ENCODE results near the gene TRPM1. TPM values are rescaled to one million over a fixed set of nuclear protein-coding genes. Genes with fewer than 3 reads are reported as not detected.

Gene TRPM1
- polyA plus RNA-seq, 1 donor, result not detected

DNA sequence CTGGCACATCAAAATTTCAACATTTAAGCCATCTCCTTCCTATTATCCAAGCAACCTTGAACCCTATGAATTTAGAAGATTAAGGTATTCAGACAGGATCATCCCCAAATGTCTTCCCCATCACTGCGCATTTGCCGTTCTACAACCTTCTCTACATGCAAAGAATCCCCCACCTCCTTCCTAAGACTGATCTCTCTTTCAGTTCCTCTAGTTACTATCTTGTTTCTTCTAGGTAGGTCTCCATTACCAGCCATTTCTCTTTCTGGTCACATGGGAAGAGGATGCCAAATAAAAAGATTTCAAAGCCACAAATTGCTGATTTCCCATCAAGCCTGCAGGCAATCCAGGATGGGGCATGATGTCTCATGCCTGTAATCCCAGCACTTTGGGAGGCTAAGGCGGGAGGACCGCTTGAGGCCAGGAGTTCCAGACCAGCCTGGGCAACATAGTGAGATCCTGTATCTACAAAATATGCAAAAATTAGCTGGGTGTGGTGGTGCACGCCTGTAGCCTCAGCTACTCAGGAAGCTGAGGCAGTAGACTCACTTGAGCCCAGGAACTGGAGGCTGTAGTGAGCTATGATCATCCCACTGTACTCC lies 80.4 kb downstream of the TRPM1 start:
- WGBS (ENCODE audit: insufficient coverage, low lambda C conversion rate), result 100% methylated on average over 2 of the region's 5 CpGs
- no peak overlapping the region for H3K4me3 ChIP-seq (ENCODE audit: low read length)
- no peaks in the 10 kb centered on the region for H3K27me3 ChIP-seq (ENCODE audit: control insufficient read depth, insufficient read depth, low read length)
- no peak for DNase-seq
- peaks cover 7% of the 10 kb centered on the region for H3K4me1 ChIP-seq (ENCODE audit: control insufficient read depth, insufficient read depth, low read length)
- no peak overlapping the region for H3K27ac ChIP-seq (ENCODE audit: low read length)
- H3K9me3 ChIP-seq (ENCODE audit: control insufficient read depth, low read depth, low read length), result no peaks in the 10 kb centered on the region
- H3K36me3 ChIP-seq (ENCODE audit: control insufficient read depth, insufficient read depth, low read length), result no peaks in the 10 kb centered on the region

DNA sequence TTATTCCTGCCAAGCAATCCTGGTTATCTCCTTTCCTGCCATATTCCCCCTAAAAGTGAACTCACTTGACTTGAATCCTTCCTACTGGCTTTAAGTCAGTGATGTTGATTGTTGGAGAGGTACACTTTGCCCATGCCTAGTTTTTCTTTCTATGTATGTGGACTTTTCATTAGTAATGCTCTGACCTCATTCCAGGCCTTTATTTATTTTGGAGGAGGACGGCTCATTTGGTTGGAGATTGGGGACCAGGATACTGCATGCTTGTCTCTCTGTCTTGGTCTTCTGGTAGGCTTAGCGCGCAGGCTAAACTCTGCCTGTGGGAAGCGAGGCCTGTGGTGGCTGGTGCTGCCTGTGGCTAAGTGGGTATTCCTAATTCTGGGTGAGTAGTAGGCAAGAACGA lies 81.0 kb downstream of the TRPM1 start:
- no peaks in the 10 kb centered on the region for H3K36me3 ChIP-seq (ENCODE audit: control insufficient read depth, insufficient read depth, low read length)
- no peaks in the 10 kb centered on the region for H3K9me3 ChIP-seq (ENCODE audit: control insufficient read depth, low read depth, low read length)
- H3K4me1 ChIP-seq (ENCODE audit: control insufficient read depth, insufficient read depth, low read length), result peaks cover 5% of the 10 kb centered on the region
- no peaks in the 10 kb centered on the region for H3K27me3 ChIP-seq (ENCODE audit: control insufficient read depth, insufficient read depth, low read length)
- H3K27ac ChIP-seq (ENCODE audit: low read length), result no peak overlapping the region
- no peak overlapping the region for H3K4me3 ChIP-seq (ENCODE audit: low read length)
- DNase-seq, result no peak
- WGBS (ENCODE audit: insufficient coverage, low lambda C conversion rate), result no CpG with 5 or more reads among the region's 5 CpGs

DNA sequence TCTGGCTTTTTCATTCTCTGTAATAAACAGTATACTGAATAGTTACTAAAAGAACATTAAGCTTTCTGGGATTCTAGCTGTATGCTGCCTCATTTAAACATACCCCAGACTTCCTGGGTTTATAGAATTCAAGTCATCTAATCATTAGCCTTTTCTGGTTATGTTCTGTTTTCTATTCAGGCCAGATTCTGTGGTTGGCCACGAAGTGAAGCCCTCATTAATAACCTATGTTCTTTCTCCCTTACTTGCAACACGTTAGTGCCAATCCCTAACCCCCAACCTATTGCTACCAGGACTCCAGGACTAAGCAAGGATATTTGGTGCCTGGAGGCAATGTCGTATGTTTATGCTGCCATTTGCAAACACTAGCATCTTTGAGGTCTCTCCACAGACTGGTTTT lies 81.5 kb downstream of the TRPM1 start:
- WGBS (ENCODE audit: insufficient coverage, low lambda C conversion rate), result no CpG with 5 or more reads among the region's 3 CpGs
- Histone ChIP-seq H3K27ac (ENCODE audit: low read length) (no peak overlapping the region), H3K4me1 (ENCODE audit: control insufficient read depth, insufficient read depth, low read length) (no peaks in the 10 kb centered on the region), H3K9me3 (ENCODE audit: control insufficient read depth, low read depth, low read length) (no peaks in the 10 kb centered on the region), H3K27me3 (ENCODE audit: control insufficient read depth, insufficient read depth, low read length) (no peaks in the 10 kb centered on the region), H3K4me3 (ENCODE audit: low read length) (no peak overlapping the region), H3K36me3 (ENCODE audit: control insufficient read depth, insufficient read depth, low read length) (no peaks in the 10 kb centered on the region)
- DNase-seq, result no peak

DNA sequence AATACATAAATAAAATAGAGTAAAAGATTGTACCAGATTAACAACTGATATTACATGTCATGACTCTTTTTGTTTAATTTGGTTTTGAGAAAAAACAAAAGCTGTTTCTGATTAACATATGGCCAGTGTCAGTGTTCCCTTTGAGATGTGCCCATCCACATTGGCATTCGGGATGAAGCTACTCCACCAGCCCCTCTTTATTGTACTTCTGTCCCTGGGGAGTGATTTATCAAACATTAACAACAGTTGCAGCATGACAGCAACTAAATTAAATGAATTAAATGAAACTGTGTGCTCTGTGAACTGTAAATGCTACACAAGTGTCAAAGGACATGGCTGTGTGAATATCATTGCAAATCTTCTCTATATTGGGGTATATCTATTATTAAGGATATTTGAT lies 84.2 kb downstream of the TRPM1 start:
- no peak overlapping the region for H3K4me3 ChIP-seq (ENCODE audit: low read length)
- no peak overlapping the region for H3K27ac ChIP-seq (ENCODE audit: low read length)
- no peaks in the 10 kb centered on the region for H3K27me3 ChIP-seq (ENCODE audit: control insufficient read depth, insufficient read depth, low read length)
- H3K9me3 ChIP-seq (ENCODE audit: control insufficient read depth, low read depth, low read length), result peaks cover 14% of the 10 kb centered on the region
- H3K36me3 ChIP-seq (ENCODE audit: control insufficient read depth, insufficient read depth, low read length), result no peaks in the 10 kb centered on the region
- H3K4me1 ChIP-seq (ENCODE audit: control insufficient read depth, insufficient read depth, low read length), result no peaks in the 10 kb centered on the region
- WGBS (ENCODE audit: insufficient coverage, low lambda C conversion rate), result no CpG with 5 or more reads among the region's 1 CpG
- DNase-seq, result no peak

DNA sequence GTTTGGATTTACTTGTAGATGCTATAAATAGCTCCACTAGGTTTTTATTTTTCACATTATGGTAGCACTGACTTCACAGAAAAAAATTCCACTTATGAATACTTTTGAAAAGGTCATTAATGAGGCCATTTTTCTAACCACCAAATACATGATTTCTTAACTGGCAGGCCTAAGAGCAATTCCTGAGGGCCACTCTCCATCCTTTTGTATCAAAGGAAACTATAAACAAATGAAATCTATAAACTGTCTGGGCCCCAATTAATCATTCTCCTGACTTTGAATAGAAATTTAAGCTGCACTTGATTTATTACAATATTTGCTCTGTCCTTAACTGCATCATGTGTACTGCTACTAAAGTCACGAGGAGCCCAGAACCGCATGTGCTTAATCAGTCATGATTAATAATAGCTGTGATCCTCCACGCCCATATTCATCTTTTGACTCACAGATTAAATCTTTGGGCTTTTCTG lies 85.0 kb downstream of the TRPM1 start:
- Histone ChIP-seq H3K9me3 (ENCODE audit: control insufficient read depth, low read depth, low read length) (peaks cover 23% of the 10 kb centered on the region), H3K27me3 (ENCODE audit: control insufficient read depth, insufficient read depth, low read length) (no peaks in the 10 kb centered on the region), H3K4me3 (ENCODE audit: low read length) (no peak overlapping the region), H3K36me3 (ENCODE audit: control insufficient read depth, insufficient read depth, low read length) (no peaks in the 10 kb centered on the region), H3K27ac (ENCODE audit: low read length) (no peak overlapping the region), H3K4me1 (ENCODE audit: control insufficient read depth, insufficient read depth, low read length) (no peaks in the 10 kb centered on the region)
- WGBS (ENCODE audit: insufficient coverage, low lambda C conversion rate), result no CpG with 5 or more reads among the region's 3 CpGs
- DNase-seq, result no peak

GRCh38 chr15:31014608-31014925 lies 87.0 kb downstream of the TRPM1 start:
- H3K27me3 ChIP-seq (ENCODE audit: control insufficient read depth, insufficient read depth, low read length), result no peaks in the 10 kb centered on the region
- peaks cover 24% of the 10 kb centered on the region for H3K9me3 ChIP-seq (ENCODE audit: control insufficient read depth, low read depth, low read length)
- H3K4me1 ChIP-seq (ENCODE audit: control insufficient read depth, insufficient read depth, low read length), result no peaks in the 10 kb centered on the region
- no CpG with 5 or more reads among the region's 2 CpGs for WGBS (ENCODE audit: insufficient coverage, low lambda C conversion rate)
- no peaks in the 10 kb centered on the region for H3K36me3 ChIP-seq (ENCODE audit: control insufficient read depth, insufficient read depth, low read length)
- H3K4me3 ChIP-seq (ENCODE audit: low read length), result no peak overlapping the region
- DNase-seq, result no peak
- no peak overlapping the region for H3K27ac ChIP-seq (ENCODE audit: low read length)

DNA sequence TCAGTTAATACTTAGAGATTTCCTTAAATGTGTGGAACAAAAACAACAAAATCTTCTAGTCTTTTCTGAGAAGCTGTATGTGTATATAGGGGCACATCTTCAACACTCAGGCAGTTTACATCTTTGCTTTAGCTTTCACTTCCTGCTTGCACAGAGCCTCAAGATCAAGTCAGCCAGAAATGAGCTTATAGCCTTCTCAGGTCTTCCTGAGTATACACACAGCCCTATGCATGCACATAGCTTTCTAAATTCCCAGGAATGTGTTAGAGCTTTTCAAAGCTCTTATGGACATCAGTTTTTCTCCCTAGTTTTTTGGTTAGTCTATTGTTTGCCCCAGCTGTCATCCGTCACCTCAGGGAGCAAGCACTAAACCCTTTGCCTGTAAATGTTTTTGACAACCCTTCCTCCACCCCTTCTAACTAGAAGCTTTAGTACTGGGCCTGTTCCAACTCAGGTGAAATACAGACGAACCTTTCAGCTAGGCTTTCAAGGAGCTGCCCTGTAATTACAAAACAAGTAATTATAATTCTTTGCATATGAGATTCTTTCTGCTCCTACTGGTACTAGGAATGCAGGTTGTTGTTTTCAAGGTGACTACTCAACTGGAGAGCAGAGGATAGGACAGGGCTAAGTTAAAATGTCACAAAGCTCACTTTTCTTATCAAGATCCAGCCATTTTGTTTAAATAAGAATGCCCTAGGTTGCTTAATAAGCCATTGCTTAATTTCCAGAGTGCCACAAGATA lies 87.5 kb downstream of the TRPM1 start:
- 86% methylated on average over 1 of the region's 2 CpGs for WGBS (ENCODE audit: insufficient coverage, low lambda C conversion rate)
- no peak overlapping the region for H3K4me3 ChIP-seq (ENCODE audit: low read length)
- H3K36me3 ChIP-seq (ENCODE audit: control insufficient read depth, insufficient read depth, low read length), result no peaks in the 10 kb centered on the region
- H3K4me1 ChIP-seq (ENCODE audit: control insufficient read depth, insufficient read depth, low read length), result no peaks in the 10 kb centered on the region
- H3K9me3 ChIP-seq (ENCODE audit: control insufficient read depth, low read depth, low read length), result peaks cover 24% of the 10 kb centered on the region
- no peaks in the 10 kb centered on the region for H3K27me3 ChIP-seq (ENCODE audit: control insufficient read depth, insufficient read depth, low read length)
- DNase-seq, result no peak
- H3K27ac ChIP-seq (ENCODE audit: low read length), result no peak overlapping the region

- 89% methylated on average over 2 of the region's 2 CpGs for WGBS (ENCODE audit: insufficient coverage, low lambda C conversion rate)
- H3K4me3 ChIP-seq (ENCODE audit: low read length), result no peak overlapping the region
- H3K4me1 ChIP-seq (ENCODE audit: control insufficient read depth, insufficient read depth, low read length), result no peaks in the 10 kb centered on the region
- no peaks in the 10 kb centered on the region for H3K27me3 ChIP-seq (ENCODE audit: control insufficient read depth, insufficient read depth, low read length)
- DNase-seq, result no peak
- H3K9me3 ChIP-seq (ENCODE audit: control insufficient read depth, low read depth, low read length), result peaks cover 24% of the 10 kb centered on the region
- no peaks in the 10 kb centered on the region for H3K36me3 ChIP-seq (ENCODE audit: control insufficient read depth, insufficient read depth, low read length)
- no peak overlapping the region for H3K27ac ChIP-seq (ENCODE audit: low read length)
These were observed 89.1 kb downstream of the TRPM1 start for GRCh38 chr15:31012455-31012854.

DNA sequence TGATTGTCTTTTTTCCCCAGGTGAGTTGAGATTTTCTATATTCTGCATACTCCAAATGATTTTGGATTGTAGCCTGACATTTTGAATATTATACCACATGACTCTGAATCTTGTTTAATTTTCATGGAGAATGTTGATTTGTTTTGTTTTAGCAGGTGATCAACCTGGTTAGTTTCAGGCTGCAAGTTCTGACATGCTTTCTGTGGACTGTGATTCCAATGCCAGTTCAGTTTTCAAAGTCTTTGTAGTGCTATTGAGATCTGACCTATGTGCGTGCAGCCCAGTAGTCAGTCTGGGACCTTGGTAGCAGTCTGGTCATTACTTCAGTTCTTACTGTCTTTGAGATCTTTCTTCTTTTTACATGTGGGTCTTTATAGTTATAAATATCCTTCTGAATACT lies 91.5 kb downstream of the TRPM1 start:
- Histone ChIP-seq H3K36me3 (ENCODE audit: control insufficient read depth, insufficient read depth, low read length) (no peaks in the 10 kb centered on the region), H3K27ac (ENCODE audit: low read length) (no peak overlapping the region), H3K27me3 (ENCODE audit: control insufficient read depth, insufficient read depth, low read length) (no peaks in the 10 kb centered on the region), H3K4me3 (ENCODE audit: low read length) (no peak overlapping the region), H3K9me3 (ENCODE audit: control insufficient read depth, low read depth, low read length) (peaks cover 24% of the 10 kb centered on the region), H3K4me1 (ENCODE audit: control insufficient read depth, insufficient read depth, low read length) (no peaks in the 10 kb centered on the region)
- no peak for DNase-seq
- no CpG with 5 or more reads among the region's 1 CpG for WGBS (ENCODE audit: insufficient coverage, low lambda C conversion rate)

DNA sequence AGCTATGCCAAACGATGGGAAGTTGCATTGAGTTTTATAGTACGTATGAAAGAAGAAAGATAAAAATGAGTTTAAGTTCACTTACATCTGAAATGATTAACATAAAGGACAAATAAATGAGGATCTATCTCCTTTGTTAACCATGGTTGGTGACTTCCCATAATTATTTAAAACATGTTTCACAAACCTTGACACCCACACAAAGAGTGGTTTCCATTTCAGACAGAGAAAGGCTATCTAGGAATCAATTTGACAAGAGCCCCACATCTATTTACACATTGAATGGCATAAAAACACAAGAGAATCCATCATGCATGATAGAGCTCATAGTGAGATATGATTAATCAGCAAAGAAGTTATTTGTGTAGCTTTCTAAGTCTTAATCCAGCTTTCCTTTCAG lies 95.9 kb downstream of the TRPM1 start:
- no peaks in the 10 kb centered on the region for H3K36me3 ChIP-seq (ENCODE audit: control insufficient read depth, insufficient read depth, low read length)
- no peak overlapping the region for H3K4me3 ChIP-seq (ENCODE audit: low read length)
- H3K27me3 ChIP-seq (ENCODE audit: control insufficient read depth, insufficient read depth, low read length), result peaks cover 2% of the 10 kb centered on the region
- H3K4me1 ChIP-seq (ENCODE audit: control insufficient read depth, insufficient read depth, low read length), result no peaks in the 10 kb centered on the region
- DNase-seq, result no peak
- 80% methylated on average over 1 of the region's 2 CpGs for WGBS (ENCODE audit: insufficient coverage, low lambda C conversion rate)
- no peak overlapping the region for H3K27ac ChIP-seq (ENCODE audit: low read length)
- H3K9me3 ChIP-seq (ENCODE audit: control insufficient read depth, low read depth, low read length), result no peaks in the 10 kb centered on the region

DNA sequence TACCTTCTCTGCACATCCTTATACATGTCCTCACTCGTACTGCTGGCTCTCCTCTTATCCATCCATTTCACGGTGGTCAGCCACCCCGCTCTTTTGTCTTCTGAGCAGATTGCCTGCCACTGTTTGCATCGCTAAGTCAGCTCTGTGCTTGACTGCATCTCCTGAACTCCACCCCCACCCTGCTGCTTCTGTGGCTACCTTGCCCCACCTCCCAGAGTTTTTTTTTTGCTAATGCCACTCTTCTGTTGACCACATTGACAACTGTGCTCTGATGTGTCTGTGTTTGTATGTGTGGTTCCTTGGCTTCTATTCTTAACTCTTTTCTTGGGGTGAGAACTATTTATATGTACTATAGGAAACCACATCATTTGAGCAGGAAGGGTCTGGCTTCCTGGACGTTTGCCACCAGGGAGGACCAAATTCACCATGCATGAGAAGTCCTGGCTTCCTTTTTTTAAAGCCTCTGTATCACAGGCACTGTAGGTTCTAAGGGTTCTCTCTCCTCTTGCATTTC lies 97.2 kb downstream of the TRPM1 start:
- Histone ChIP-seq H3K27me3 (ENCODE audit: control insufficient read depth, insufficient read depth, low read length) (peaks cover 2% of the 10 kb centered on the region), H3K36me3 (ENCODE audit: control insufficient read depth, insufficient read depth, low read length) (no peaks in the 10 kb centered on the region), H3K4me1 (ENCODE audit: control insufficient read depth, insufficient read depth, low read length) (no peaks in the 10 kb centered on the region), H3K4me3 (ENCODE audit: low read length) (no peak overlapping the region), H3K27ac (ENCODE audit: low read length) (no peak overlapping the region), H3K9me3 (ENCODE audit: control insufficient read depth, low read depth, low read length) (no peaks in the 10 kb centered on the region)
- no CpG with 5 or more reads among the region's 5 CpGs for WGBS (ENCODE audit: insufficient coverage, low lambda C conversion rate)
- DNase-seq, result no peak
